ENCODE data around the gene MX1.
A peak's percentile ranks its signal among the peaks of the same experiment; 100 is the strongest.
"Not testable (repeated sequence)": the region's sequence is repeated elsewhere in the genome, so short reads cannot be mapped to it uniquely, and the experiment has no call there.

Gene MX1

DNA sequence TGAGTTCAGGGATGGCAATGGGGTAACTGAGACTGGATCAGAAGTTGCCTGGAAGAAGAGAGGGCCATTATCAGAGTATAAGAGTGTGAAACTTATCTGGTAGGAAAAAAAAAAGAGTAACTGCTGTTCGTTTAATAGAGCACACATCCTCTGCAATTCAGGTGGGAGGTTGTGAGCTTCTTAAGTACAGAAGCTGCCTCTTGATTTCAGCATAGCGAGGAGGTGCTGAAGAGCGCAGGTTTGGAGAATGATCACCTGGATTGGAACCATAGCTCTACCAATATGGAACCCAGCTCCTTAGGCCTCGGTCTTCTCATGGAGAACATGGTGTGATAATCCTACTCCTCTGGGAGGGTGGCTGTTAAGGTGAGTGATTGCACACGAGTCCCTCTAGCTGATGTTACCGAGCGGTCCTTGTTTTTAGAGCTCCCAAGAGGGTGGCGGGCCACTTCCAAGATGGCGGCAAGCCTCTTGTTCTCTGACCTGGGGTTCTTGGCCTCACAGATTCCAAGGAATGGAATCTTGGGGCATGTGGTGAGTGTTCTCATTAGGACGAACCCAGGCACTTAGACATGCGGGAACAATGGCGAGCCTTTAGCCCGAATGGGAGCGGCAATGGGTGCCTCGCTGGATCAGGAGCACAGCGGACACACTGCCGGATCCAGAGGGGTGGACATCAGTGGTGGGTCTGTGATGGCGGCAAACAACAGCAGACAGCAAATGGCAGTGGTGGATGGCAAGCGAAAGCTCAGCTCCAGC is 3.3 kb upstream of the MX1 start:
- Histone ChIP-seq H3K27me3 (ENCODE audit: control insufficient read depth, insufficient read depth, low read length) (peaks cover 47% of the 10 kb centered on the region), H3K27ac (ENCODE audit: low read depth, low read length) (no peak overlapping the region), H3K4me3 (ENCODE audit: low read depth, low read length) (no peak overlapping the region), H3K9ac (ENCODE audit: low read length) (no peak overlapping the region), H3K36me3 (ENCODE audit: control insufficient read depth, insufficient read depth, low read length) (no peaks in the 10 kb centered on the region), H3K4me1 (ENCODE audit: control insufficient read depth, insufficient read depth, low read length) (peaks cover 12% of the 10 kb centered on the region; the same call in 1 of the 2 replicates), H3K9me3 (ENCODE audit: control insufficient read depth, insufficient read depth, low read depth, low read length) (peaks cover 3% of the 10 kb centered on the region; the same call in 1 of the 2 replicates)

DNA sequence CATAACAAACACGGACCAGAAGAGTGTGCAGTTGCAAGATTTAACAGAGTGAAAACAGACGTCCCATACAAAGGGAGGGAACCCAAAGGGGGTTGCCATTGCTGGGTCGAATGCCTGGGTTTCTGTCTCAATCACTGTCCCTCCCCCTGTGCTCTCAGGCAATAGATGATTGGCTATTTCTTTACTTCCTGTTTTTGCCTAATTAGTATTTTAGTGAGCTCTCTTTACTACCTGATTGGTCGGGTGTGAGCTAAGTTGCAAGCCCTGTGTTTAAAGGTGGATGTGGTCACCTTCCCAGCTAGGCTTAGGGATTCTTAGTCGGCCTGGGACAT is 2.8 kb upstream of the MX1 start:
- H3K9ac ChIP-seq (ENCODE audit: low read length); H3K27ac ChIP-seq (ENCODE audit: low read depth, low read length); H3K4me3 ChIP-seq (ENCODE audit: low read depth, low read length); H3K36me3 ChIP-seq (ENCODE audit: control insufficient read depth, insufficient read depth, low read length); H3K9me3 ChIP-seq (ENCODE audit: control insufficient read depth, insufficient read depth, low read depth, low read length): not testable (repeated sequence)
- H3K4me1 ChIP-seq (ENCODE audit: control insufficient read depth, insufficient read depth, low read length), result peaks cover 12% of the 10 kb centered on the region; the same call in 1 of the 2 replicates
- H3K27me3 ChIP-seq (ENCODE audit: control insufficient read depth, insufficient read depth, low read length), result peaks cover 52% of the 10 kb centered on the region

DNA sequence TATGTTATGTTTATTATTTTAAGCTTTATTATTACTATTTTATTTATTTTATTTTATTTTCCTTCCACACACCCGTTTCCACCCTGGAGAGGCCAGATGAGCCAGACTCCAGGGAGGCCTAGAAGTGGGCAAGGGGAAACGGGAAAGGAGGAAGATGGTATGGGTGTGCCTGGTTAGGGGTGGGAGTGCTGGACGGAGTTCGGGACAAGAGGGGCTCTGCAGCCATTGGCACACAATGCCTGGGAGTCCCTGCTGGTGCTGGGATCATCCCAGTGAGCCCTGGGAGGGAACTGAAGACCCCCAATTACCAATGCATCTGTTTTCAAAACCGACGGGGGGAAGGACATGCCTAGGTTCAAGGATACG is 468 bp upstream of the MX1 start:
- Histone ChIP-seq H3K9me3 (ENCODE audit: control insufficient read depth, insufficient read depth, low read depth, low read length) (no peaks in the 10 kb centered on the region), H3K27me3 (ENCODE audit: control insufficient read depth, insufficient read depth, low read length) (peaks cover 72% of the 10 kb centered on the region), H3K9ac (ENCODE audit: low read length) (peak overlapping the region; percentile 13), H3K36me3 (ENCODE audit: control insufficient read depth, insufficient read depth, low read length) (no peaks in the 10 kb centered on the region), H3K4me3 (ENCODE audit: low read depth, low read length) (peak overlapping the region; percentile 71), H3K27ac (ENCODE audit: low read depth, low read length) (no peak overlapping the region), H3K4me1 (ENCODE audit: control insufficient read depth, insufficient read depth, low read length) (peaks cover 3% of the 10 kb centered on the region; the same call in 1 of the 2 replicates)

DNA sequence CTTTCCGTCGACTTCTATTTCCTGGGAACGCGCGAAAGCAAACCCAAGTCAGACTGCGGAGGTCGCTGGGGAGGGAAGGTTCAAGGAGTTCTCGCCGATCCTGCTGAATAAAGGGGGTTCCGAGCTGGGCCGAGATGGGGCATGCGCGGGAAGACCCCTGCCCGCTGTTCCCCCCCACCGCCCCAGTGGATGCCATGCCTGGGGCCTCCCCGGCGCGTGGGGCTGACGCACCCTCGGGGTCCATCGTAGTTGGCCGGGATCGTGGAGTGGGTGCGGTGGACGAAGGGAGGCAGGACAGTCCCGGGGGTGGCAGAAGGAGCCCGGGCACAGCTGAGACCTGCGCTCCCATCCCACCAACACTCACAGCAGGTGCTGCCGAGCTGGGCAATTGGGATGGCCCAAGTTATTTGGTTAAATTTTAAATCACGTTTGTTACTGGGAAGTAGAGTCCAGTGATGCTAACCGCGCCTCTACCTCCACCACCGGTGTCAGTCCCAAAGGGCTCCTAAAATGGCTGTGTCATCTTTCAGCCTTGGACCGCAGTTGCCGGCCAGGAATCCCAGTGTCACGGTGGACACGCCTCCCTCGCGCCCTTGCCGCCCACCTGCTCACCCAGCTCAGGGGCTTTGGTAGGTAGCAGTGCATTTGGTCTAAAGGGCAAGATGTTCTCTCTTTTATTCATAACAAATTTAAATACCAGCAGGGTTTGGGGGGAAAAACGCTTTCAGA is 801 bp downstream of the MX1 start:
- H3K4me1 ChIP-seq (ENCODE audit: control insufficient read depth, insufficient read depth, low read length), result peaks cover 3% of the 10 kb centered on the region; the same call in 1 of the 2 replicates
- no peak overlapping the region for H3K27ac ChIP-seq (ENCODE audit: low read depth, low read length)
- peak overlapping the region; percentile 71 for H3K4me3 ChIP-seq (ENCODE audit: low read depth, low read length)
- H3K27me3 ChIP-seq (ENCODE audit: control insufficient read depth, insufficient read depth, low read length), result peaks cover 72% of the 10 kb centered on the region
- no peaks in the 10 kb centered on the region for H3K36me3 ChIP-seq (ENCODE audit: control insufficient read depth, insufficient read depth, low read length)
- H3K9me3 ChIP-seq (ENCODE audit: control insufficient read depth, insufficient read depth, low read depth, low read length), result no peaks in the 10 kb centered on the region
- H3K9ac ChIP-seq (ENCODE audit: low read length), result no peak overlapping the region

DNA sequence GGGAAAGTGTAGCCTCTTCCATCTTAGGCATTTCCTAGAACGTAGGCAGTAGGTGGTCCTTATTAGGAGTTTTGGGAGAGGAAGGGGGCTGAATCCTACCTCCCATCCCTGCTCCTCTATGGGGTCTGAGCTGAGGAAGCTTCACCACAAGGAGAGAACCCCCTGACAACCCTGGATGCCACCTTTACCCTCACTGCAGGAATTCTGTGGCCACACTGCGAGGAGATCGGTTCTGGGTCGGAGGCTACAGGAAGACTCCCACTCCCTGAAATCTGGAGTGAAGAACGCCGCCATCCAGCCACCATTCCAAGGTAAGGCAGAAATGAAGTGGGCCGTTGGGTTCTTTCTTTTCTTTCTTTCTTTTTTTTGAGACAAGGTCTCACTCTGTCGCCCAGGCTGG is 1.5 kb downstream of the MX1 start:
- H3K36me3 ChIP-seq (ENCODE audit: control insufficient read depth, insufficient read depth, low read length), result no peaks in the 10 kb centered on the region
- H3K4me3 ChIP-seq (ENCODE audit: low read depth, low read length), result no peak overlapping the region
- H3K9me3 ChIP-seq (ENCODE audit: control insufficient read depth, insufficient read depth, low read depth, low read length), result no peaks in the 10 kb centered on the region
- no peak overlapping the region for H3K9ac ChIP-seq (ENCODE audit: low read length)
- peaks cover 70% of the 10 kb centered on the region for H3K27me3 ChIP-seq (ENCODE audit: control insufficient read depth, insufficient read depth, low read length)
- no peak overlapping the region for H3K27ac ChIP-seq (ENCODE audit: low read depth, low read length)
- H3K4me1 ChIP-seq (ENCODE audit: control insufficient read depth, insufficient read depth, low read length), result peaks cover 3% of the 10 kb centered on the region; the same call in 1 of the 2 replicates

DNA sequence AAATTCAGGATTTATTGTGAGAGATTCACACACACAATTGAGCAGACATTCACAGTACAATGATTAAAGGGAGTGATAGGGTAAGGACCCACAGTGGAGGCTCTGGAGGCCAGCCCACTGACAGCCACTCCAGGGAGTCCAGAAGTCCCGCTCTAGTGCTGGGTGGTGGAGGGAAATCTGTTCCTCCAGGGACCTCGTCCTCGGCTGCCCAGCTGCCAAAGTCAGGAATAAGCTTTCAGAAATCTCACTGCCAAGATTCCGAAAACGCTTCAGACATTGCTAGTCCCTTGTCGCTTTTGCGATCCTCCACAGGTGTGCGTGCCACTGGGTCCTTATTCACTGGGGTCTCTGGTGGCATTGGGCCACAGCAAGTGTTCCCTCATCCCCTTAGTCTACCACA is 2.3 kb downstream of the MX1 start:
- Histone ChIP-seq H3K9ac (ENCODE audit: low read length) (no peak overlapping the region), H3K36me3 (ENCODE audit: control insufficient read depth, insufficient read depth, low read length) (no peaks in the 10 kb centered on the region), H3K4me1 (ENCODE audit: control insufficient read depth, insufficient read depth, low read length) (peaks cover 9% of the 10 kb centered on the region; the same call in 1 of the 2 replicates), H3K9me3 (ENCODE audit: control insufficient read depth, insufficient read depth, low read depth, low read length) (no peaks in the 10 kb centered on the region), H3K27ac (ENCODE audit: low read depth, low read length) (no peak overlapping the region), H3K4me3 (ENCODE audit: low read depth, low read length) (no peak overlapping the region), H3K27me3 (ENCODE audit: control insufficient read depth, insufficient read depth, low read length) (peaks cover 67% of the 10 kb centered on the region)

DNA sequence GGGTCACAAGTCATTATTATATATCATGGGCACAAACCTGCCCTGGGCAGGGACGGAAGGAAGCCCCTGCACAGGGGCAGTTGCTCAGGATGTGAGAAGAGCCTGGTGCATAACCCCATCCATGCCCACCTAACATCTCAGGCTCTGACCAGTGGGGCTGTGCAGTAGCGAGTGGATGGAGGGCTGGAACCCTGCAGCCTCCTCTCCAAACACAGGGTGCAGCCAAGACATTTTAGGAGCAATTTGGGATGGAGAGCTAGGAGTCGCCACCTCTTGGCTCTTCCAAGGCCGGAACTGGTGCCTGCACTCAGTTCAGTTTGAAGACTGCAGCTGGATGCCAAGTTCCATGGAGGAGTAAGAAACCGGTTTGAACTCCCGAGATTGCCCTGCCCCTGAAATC is 2.8 kb downstream of the MX1 start:
- Histone ChIP-seq H3K9me3 (ENCODE audit: control insufficient read depth, insufficient read depth, low read depth, low read length) (no peaks in the 10 kb centered on the region), H3K36me3 (ENCODE audit: control insufficient read depth, insufficient read depth, low read length) (no peaks in the 10 kb centered on the region), H3K9ac (ENCODE audit: low read length) (no peak overlapping the region), H3K4me3 (ENCODE audit: low read depth, low read length) (no peak overlapping the region), H3K27ac (ENCODE audit: low read depth, low read length) (no peak overlapping the region), H3K27me3 (ENCODE audit: control insufficient read depth, insufficient read depth, low read length) (peaks cover 63% of the 10 kb centered on the region), H3K4me1 (ENCODE audit: control insufficient read depth, insufficient read depth, low read length) (peaks cover 9% of the 10 kb centered on the region; the same call in 1 of the 2 replicates)

DNA sequence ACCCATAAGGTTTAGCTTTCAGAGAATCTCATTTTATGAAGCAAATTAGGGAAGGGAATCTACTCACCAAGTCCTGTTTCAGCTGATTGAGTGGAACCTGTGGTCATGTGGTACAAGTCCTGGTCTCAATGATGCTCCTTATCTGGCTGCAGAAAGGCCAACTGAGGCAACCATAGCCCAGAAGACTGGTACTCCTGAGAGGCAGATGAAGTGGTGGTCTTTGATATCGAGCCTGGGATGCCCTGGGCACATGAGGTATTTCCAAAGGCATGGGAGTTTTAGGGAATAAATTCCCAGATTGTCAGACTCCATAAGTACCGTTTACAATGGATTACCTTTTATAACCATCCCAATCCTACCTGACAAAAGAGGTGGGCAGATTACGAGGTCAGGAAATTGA is 3.3 kb downstream of the MX1 start:
- Histone ChIP-seq H3K36me3 (ENCODE audit: control insufficient read depth, insufficient read depth, low read length) (no peaks in the 10 kb centered on the region), H3K27me3 (ENCODE audit: control insufficient read depth, insufficient read depth, low read length) (peaks cover 59% of the 10 kb centered on the region), H3K9ac (ENCODE audit: low read length) (no peak overlapping the region), H3K9me3 (ENCODE audit: control insufficient read depth, insufficient read depth, low read depth, low read length) (no peaks in the 10 kb centered on the region), H3K4me1 (ENCODE audit: control insufficient read depth, insufficient read depth, low read length) (peaks cover 9% of the 10 kb centered on the region; the same call in 1 of the 2 replicates), H3K4me3 (ENCODE audit: low read depth, low read length) (no peak overlapping the region), H3K27ac (ENCODE audit: low read depth, low read length) (no peak overlapping the region)

DNA sequence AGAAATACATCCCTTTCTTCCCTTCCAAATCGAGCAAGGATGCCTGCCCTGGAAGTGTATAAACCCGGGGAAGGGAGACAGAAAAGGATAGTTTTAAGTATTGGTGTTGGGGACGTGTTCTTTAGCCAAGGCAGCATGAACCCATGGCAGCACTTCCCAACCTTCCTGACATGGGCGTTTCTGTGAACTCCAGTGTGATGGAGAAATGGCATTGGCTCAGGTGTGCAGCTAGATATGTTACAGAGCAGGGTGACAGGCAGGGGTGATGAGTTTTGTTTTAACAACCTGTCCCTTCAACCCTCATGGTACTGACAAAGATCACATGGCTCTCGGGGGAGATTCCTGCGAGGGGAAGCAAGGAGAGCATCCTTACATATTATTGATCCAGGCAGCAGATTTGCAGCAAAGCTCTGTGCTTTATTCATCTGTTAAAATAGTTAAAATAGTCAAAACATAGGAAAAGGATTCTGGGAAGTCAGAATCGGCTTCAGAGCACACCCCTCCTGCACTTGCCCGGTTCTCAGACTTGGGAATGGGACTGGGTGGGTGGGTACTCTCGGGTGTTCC is 4.0 kb downstream of the MX1 start:
- no peaks in the 10 kb centered on the region for H3K36me3 ChIP-seq (ENCODE audit: control insufficient read depth, insufficient read depth, low read length)
- peaks cover 9% of the 10 kb centered on the region; the same call in 1 of the 2 replicates for H3K4me1 ChIP-seq (ENCODE audit: control insufficient read depth, insufficient read depth, low read length)
- H3K9me3 ChIP-seq (ENCODE audit: control insufficient read depth, insufficient read depth, low read depth, low read length), result 0 out of 2 replicates have a peak, but pooled peaks cover 4% of the 10 kb centered on the region
- H3K9ac ChIP-seq (ENCODE audit: low read length), result no peak overlapping the region
- peaks cover 52% of the 10 kb centered on the region for H3K27me3 ChIP-seq (ENCODE audit: control insufficient read depth, insufficient read depth, low read length)
- H3K27ac ChIP-seq (ENCODE audit: low read depth, low read length), result no peak overlapping the region
- no peak overlapping the region for H3K4me3 ChIP-seq (ENCODE audit: low read depth, low read length)

DNA sequence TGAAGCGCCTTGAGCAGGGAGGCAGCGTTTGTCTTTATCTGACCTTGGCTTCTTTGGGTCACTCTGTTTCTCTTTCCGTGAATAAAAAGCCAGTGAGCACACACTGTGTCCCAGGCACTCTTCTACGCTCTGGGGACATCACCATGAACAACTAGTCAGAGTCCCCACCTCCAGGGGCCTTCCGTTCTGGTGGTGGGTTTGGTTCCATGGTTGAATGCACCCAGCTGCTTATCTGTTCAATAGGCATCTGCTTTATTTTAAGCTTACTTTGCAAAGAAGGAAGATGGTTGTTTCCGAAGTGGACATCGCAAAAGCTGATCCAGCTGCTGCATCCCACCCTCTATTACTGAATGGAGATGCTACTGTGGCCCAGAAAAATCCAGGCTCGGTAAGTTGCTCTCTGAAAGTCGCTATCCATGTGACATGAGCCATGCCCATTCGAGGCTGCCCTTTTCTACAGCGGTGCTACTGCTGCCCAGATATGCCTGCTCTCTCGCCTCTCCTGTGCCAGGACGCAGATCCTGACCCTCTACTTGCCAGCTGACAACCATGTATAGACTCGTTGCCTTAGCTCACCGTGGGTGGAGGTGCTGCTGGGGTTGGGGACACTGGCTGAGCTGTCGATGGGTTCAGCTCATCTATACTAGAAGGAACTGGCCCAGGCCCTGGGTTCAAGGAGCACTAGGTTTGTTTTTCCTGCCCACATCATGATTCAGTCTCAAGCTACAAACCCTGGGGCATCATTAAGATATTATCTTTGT is 5.9 kb downstream of the MX1 start:
- Histone ChIP-seq H3K27me3 (ENCODE audit: control insufficient read depth, insufficient read depth, low read length) (peaks cover 33% of the 10 kb centered on the region), H3K9ac (ENCODE audit: low read length) (no peak overlapping the region), H3K27ac (ENCODE audit: low read depth, low read length) (no peak overlapping the region), H3K4me1 (ENCODE audit: control insufficient read depth, insufficient read depth, low read length) (0 out of 2 replicates have a peak, but pooled peaks cover 5% of the 10 kb centered on the region), H3K9me3 (ENCODE audit: control insufficient read depth, insufficient read depth, low read depth, low read length) (0 out of 2 replicates have a peak, but pooled peaks cover 5% of the 10 kb centered on the region), H3K4me3 (ENCODE audit: low read depth, low read length) (no peak overlapping the region), H3K36me3 (ENCODE audit: control insufficient read depth, insufficient read depth, low read length) (no peaks in the 10 kb centered on the region)

Data from HUES6 (cell line).